Muscle of leg (tissue), 11 donors: ENCODE measurements around the gene KLHL7. TPM values are rescaled to one million over a fixed set of nuclear protein-coding genes. Genes with fewer than 3 reads are reported as not detected.
"Not testable (repeated sequence)": the region's sequence is repeated elsewhere in the genome, so short reads cannot be mapped to it uniquely, and the experiment has no call there.

Experiments used
- DNase-seq: peaks from one replicate; pipeline ENCODE4 v3.0.0; 2013
- H3K27ac ChIP-seq: one replicate; pipeline ENCODE4 v1.5.1; 2013; ENCODE audit warnings: mild to moderate bottlenecking, low read length, control low read depth
- H3K27me3 ChIP-seq: one replicate; pipeline ENCODE4 v1.6.1; 2013; ENCODE audit warnings: low read length; ENCODE audit not compliant: control insufficient read depth, insufficient read depth
- H3K36me3 ChIP-seq: one replicate; pipeline ENCODE4 v1.6.1; 2013; ENCODE audit warnings: low read length; ENCODE audit not compliant: control insufficient read depth, insufficient read depth
- H3K4me1 ChIP-seq: one replicate; pipeline ENCODE4 v1.6.1; 2013; ENCODE audit warnings: low read length; ENCODE audit not compliant: control insufficient read depth, insufficient read depth
- H3K4me3 ChIP-seq: one replicate; pipeline ENCODE4 v1.5.1; 2013; ENCODE audit warnings: low read length, control low read depth
- H3K9me3 ChIP-seq: replicated peaks from 2 replicates; pipeline ENCODE4 v1.6.1; 2013; ENCODE audit warnings: low read depth, low read length; ENCODE audit not compliant: control insufficient read depth
- WGBS: methylation state at CpG from one replicate; pipeline ENCODE4 v1.1.5; 2013; ENCODE audit warnings: missing lambda C conversion rate; ENCODE audit not compliant: insufficient coverage; 5-methylcytosine and 5-hydroxymethylcytosine counted together
- polyA plus RNA-seq, 8 donors: library from polyadenylated mRNA; unstranded; fragments of 120-200 nt; gene quantifications; one replicate each; pipeline versions ENCODE4 v1.2.1 to v1.2.3, GENCODE V29; 2013; ENCODE audit warnings: inconsistent platforms in 1 of 8, low replicate concordance in 1 of 8; ENCODE audit not compliant: insufficient read length in 8 of 8, insufficient read depth in 1 of 8
- total RNA-seq: library from RNA; stranded (reverse); fragments of 120-200 nt; gene quantifications from one replicate; pipeline ENCODE4 v1.2.4, GENCODE V29; 2013

Gene KLHL7
- total and polyA plus RNA-seq, 9 donors: 17.6 to 29.6 (median 21.9) TPM

DNA sequence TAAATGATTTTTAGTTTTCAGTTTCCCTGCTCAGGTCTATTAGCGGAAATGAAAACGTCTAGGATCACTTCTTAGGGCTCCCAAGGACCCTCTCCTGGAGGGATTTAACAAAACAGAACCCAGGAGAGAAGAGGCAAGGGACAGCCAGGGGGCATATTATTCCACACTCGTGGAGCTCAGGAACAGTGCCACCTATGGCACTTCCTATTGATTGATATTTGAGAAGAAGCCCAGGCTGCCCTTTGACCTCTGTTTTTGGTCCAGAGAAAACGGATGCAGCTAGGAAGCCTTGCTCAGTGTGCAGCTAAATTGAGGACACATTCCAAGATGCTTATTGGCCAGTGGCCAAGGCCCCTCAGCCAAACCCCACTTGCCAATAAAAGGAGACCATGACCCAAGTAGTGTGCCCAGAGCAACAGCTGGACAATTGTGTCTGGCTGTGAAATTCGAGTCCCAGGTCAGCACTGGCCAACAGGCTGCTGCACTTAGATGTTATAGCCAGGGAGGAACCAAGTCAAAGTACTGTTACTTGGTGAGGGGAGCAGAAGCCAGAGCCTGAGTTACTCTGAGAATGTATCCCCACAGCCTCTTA is 117.0 kb downstream of the KLHL7 start:
- no peaks in the 10 kb centered on the region for H3K36me3 ChIP-seq
- H3K4me1 ChIP-seq: peaks cover 17% of the 10 kb centered on the region
- peak; percentile 67 for DNase-seq
- no peaks in the 10 kb centered on the region for H3K9me3 ChIP-seq
- 24% methylated on average over 5 of the region's 5 CpGs for WGBS
- no peak overlapping the region for H3K4me3 ChIP-seq
- H3K27me3 ChIP-seq: no peaks in the 10 kb centered on the region
- H3K27ac ChIP-seq: no peak overlapping the region

- 86% methylated on average over 1 of the region's 4 CpGs for WGBS
Measured at GRCh38 chr7:23224364-23224763, 118.8 kb downstream of the KLHL7 start.

GRCh38 chr7:23226844-23227450 is 121.4 kb downstream of the KLHL7 start:
- H3K27me3 ChIP-seq: no peaks in the 10 kb centered on the region
- H3K27ac ChIP-seq: no peak overlapping the region
- WGBS: no CpG with 5 or more reads among the region's 4 CpGs
- no peaks in the 10 kb centered on the region for H3K36me3 ChIP-seq
- H3K4me3 ChIP-seq: no peak overlapping the region
- peaks cover 3% of the 10 kb centered on the region for H3K9me3 ChIP-seq
- no peak for DNase-seq
- H3K4me1 ChIP-seq: peaks cover 23% of the 10 kb centered on the region

More at GRCh38 chr7:23224364-23224763, 118.8 kb downstream of the KLHL7 start:
- H3K4me3 ChIP-seq, H3K36me3 ChIP-seq, H3K27me3 ChIP-seq, H3K9me3 ChIP-seq, DNase-seq, H3K27ac ChIP-seq: not testable (repeated sequence)
- peaks cover 14% of the 10 kb centered on the region for H3K4me1 ChIP-seq

Other genes starting within 250 kb of the KLHL7 start
- 26.2 TPM for gene HYCC1, start 91.7 kb upstream of the KLHL7 start, total RNA-seq
- 10 to 100 TPM; 14.1 to 27.2 (median 22.3) TPM for gene HYCC1, start 91.7 kb upstream of the KLHL7 start, polyA plus RNA-seq
- 31.7 TPM for gene NUP42, start 76.3 kb downstream of the KLHL7 start, total RNA-seq
- gene NUP42, start 76.3 kb downstream of the KLHL7 start, polyA plus RNA-seq: 10 to 100 TPM; 25.2 to 37.9 (median 31.6) TPM
- gene GPNMB, start 141.0 kb downstream of the KLHL7 start, total RNA-seq: 98.1 TPM
- 10 to 100 TPM; 29.1 to 77.4 (median 48.1) TPM for gene GPNMB, start 141.0 kb downstream of the KLHL7 start, polyA plus RNA-seq
- 94.2 TPM for gene MALSU1, start 193.6 kb downstream of the KLHL7 start, total RNA-seq
- gene MALSU1, start 193.6 kb downstream of the KLHL7 start, polyA plus RNA-seq: 100 to 1,000 TPM in 2 of 8 donors, 10 to 100 TPM in 6; 58.1 to 132 (median 89.0) TPM